ENCODE results near the gene SIM2. TPM values are rescaled to one million over a fixed set of nuclear protein-coding genes. Genes with fewer than 3 reads are reported as not detected.

The SIM2 gene
- total RNA-seq, 2 experiments from 2014 or later: 1.8 to 2.2 TPM

DNA sequence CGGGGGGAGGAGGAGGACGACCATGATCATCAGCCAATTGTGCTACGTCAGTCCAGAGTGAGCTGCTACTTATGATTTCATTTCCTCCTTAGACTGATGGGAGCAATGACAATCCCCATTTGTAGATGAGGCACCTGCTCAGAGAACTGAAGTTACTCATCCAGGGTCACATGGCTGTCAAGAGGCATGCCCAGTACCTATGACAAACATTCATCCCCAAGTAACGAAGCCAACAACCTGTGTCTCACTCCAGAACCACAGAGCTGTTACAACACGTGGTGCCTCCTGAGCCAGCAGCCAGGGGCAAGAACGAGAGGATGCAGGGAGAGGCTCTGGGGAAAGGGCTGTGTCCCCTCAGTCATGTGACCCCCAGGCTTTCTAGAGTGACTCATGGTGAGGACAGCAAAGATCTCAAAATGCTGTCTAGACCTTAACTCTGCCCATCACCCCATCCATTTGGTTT, 93.6 kb downstream of the SIM2 start:
- intact Hi-C loops (cut with micrococcal nuclease): no loop called here
- peak; percentile 34 for DNase-seq
- ChIA-PET CTCF (no interaction called here), POLR2A (no interaction called here)
- H3K27me3 Mint-ChIP-seq: no peaks in the 10 kb centered on the region
- no peak overlapping the region for H3K27ac Mint-ChIP-seq
- H3K36me3 Mint-ChIP-seq: peaks cover 19% of the 10 kb centered on the region
- H3K4me1 Mint-ChIP-seq (ENCODE audit: low read depth): no peaks in the 10 kb centered on the region
- H3K4me3 Mint-ChIP-seq: no peak overlapping the region
- peaks cover 16% of the 10 kb centered on the region for H3K9me3 Mint-ChIP-seq

DNA sequence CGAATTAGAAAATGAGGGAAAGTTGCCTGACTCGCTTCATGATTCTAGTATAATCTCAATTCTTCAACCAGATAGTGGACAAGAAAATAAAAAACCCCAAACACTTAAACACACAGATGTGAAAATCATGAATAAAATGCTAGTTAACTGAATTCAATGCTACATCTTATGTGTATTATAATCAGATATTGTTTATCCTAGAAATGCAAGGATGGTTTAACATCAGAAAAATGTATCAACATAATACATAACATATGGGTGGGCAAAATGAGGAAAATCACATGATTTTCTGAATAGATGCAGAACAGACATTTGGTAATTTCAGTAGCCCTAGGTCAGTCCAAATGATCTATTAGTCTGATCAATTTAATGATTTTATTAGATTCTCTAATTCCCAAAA, 97.2 kb downstream of the SIM2 start:
- no peak overlapping the region for H3K27ac Mint-ChIP-seq
- H3K36me3 Mint-ChIP-seq: peaks cover 28% of the 10 kb centered on the region
- no peaks in the 10 kb centered on the region for H3K27me3 Mint-ChIP-seq
- intact Hi-C loops (cut with micrococcal nuclease): no loop called here
- POLR2A ChIA-PET: no interaction called here
- no peaks in the 10 kb centered on the region for H3K4me1 Mint-ChIP-seq (ENCODE audit: low read depth)
- DNase-seq: no peak
- peaks cover 40% of the 10 kb centered on the region for H3K9me3 Mint-ChIP-seq
- H3K4me3 Mint-ChIP-seq: no peak overlapping the region
- CTCF ChIA-PET: interaction anchor here (1.4 kb wide), 1 partner anchor 193 kb away, joined by 3 read pairs; no protein-coding TSS in a partner anchor

DNA sequence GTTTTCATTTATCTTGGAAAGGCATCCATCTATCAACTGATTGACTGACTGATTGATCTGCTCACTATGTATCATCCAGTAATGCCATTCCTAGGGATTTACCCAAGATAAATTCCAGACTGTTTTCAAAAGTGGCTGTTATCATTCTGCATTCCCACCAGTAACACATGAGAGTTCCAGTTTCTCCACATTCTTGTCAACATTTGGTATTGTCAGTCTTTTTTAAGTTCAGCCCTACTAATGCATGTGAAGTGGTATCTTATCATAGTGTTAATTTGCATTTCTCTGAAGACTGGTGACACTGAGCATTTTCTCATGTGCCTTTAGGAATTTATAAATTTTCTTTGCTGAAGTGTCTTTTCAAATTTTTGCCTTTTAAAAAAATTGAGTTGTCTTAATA, 99.6 kb downstream of the SIM2 start:
- H3K27ac Mint-ChIP-seq: no peak overlapping the region
- ChIA-PET POLR2A (no interaction called here), CTCF (no interaction called here)
- DNase-seq: no peak
- intact Hi-C loops (cut with micrococcal nuclease): no loop called here
- H3K27me3 Mint-ChIP-seq: no peaks in the 10 kb centered on the region
- peaks cover 31% of the 10 kb centered on the region for H3K36me3 Mint-ChIP-seq
- no peak overlapping the region for H3K4me3 Mint-ChIP-seq
- no peaks in the 10 kb centered on the region for H3K4me1 Mint-ChIP-seq (ENCODE audit: low read depth)
- peaks cover 40% of the 10 kb centered on the region for H3K9me3 Mint-ChIP-seq

Other genes with a start within 250 kb of the SIM2 start
- gene CLDN14, start 219.0 kb upstream of the SIM2 start, total RNA-seq: not detected

Measured in activated CD4-positive, alpha-beta memory T cell treated with anti-CD3 and anti-CD28 coated beads for 36 hours (primary cell).